ENCODE results near the gene SLC35F1.

GRCh38 chr6:118281291-118281690, 374.2 kb downstream of the SLC35F1 start:
- TF ChIP-seq CTCF (IDR thresholded peaks at IDR 0.05; ENCODE audit: poor library complexity, severe bottlenecking) (no peak), EZH2 (IDR thresholded peaks at IDR 0.05; ENCODE audit: borderline replicate concordance, insufficient read depth, low read length, poor library complexity, severe bottlenecking) (no peak), REST (IDR thresholded peaks at IDR 0.05; ENCODE audit: borderline replicate concordance) (no peak), RAD21 (conservative IDR thresholded peaks at IDR 0.05) (no peak), EP300 (conservative IDR thresholded peaks at IDR 0.05; ENCODE audit: poor library complexity, severe bottlenecking) (no peak), TAF1 (IDR thresholded peaks at IDR 0.05; ENCODE audit: low read depth) (no peak), SMC3 (conservative IDR thresholded peaks at IDR 0.05; ENCODE audit: poor library complexity) (no peak)

Measured in neural cell (in vitro differentiated cells).